Neural progenitor cell (in vitro differentiated cells): ENCODE measurements around the gene PHTF1. TPM values are rescaled to one million over a fixed set of nuclear protein-coding genes. Genes with fewer than 3 reads are reported as not detected.

Source experiments
- DNase-seq: peaks from one replicate; pipeline ENCODE4 v3.0.0-alpha.2; 2016; ENCODE audit warnings: low spot score
- H2AFZ ChIP-seq: fragments of 200-600 bp; sonication (generic); replicated peaks from 2 replicates; pipeline ENCODE4 v1.6.1; 2016; ENCODE audit warnings: antibody characterized with exemption
- H3F3A ChIP-seq: fragments of 200-600 bp; sonication (generic); 2 replicates; pipeline ENCODE4 v1.6.1; 2016; ENCODE audit warnings: antibody characterized with exemption, low read depth
- H3K27ac ChIP-seq: fragments of 200-600 bp; sonication (generic); 2 replicates; pipeline ENCODE4 v1.5.1; 2016; ENCODE audit warnings: mild to moderate bottlenecking
- H3K27me3 ChIP-seq: fragments of 200-600 bp; sonication (generic); 2 replicates; pipeline ENCODE4 v1.6.1; 2016; ENCODE audit warnings: mild to moderate bottlenecking, moderate library complexity
- H3K36me3 ChIP-seq: fragments of 200-600 bp; sonication (generic); 2 replicates; pipeline ENCODE4 v1.5.1; 2016
- H3K4me1 ChIP-seq: fragments of 200-600 bp; sonication (generic); 2 replicates; pipeline ENCODE4 v1.6.1; 2016; ENCODE audit warnings: mixed run types
- H3K4me2 ChIP-seq: fragments of 200-600 bp; sonication (generic); 2 replicates; pipeline ENCODE4 v1.6.1; 2016
- H3K4me3 ChIP-seq: fragments of 200-600 bp; sonication (generic); 2 replicates; pipeline ENCODE4 v1.5.1; 2016
- H3K79me2 ChIP-seq: fragments of 200-600 bp; sonication (generic); 2 replicates; pipeline ENCODE4 v1.6.1; 2016; ENCODE audit warnings: low read depth
- H3K9ac ChIP-seq: fragments of 200-600 bp; sonication (generic); 2 replicates; pipeline ENCODE4 v1.6.1; 2016
- H3K9me3 ChIP-seq: fragments of 200-600 bp; sonication (generic); 2 replicates; pipeline ENCODE4 v1.5.1; 2016; ENCODE audit warnings: low read depth
- H4K20me1 ChIP-seq: fragments of 200-600 bp; sonication (generic); 2 replicates; pipeline ENCODE4 v1.6.1; 2016; ENCODE audit warnings: low read depth
- H3K27ac Mint-ChIP-seq: 3 replicates; pipeline ENCODE4 v1.8.0; 2021; ENCODE audit warnings: mixed read lengths
- H3K27me3 Mint-ChIP-seq: 2 replicates; pipeline ENCODE4 v1.8.0; 2022; ENCODE audit warnings: low read depth, mild to moderate bottlenecking, inconsistent platforms, moderate library complexity, mixed read lengths; ENCODE audit not compliant: insufficient read depth
- H3K36me3 Mint-ChIP-seq: 3 replicates; pipeline ENCODE4 v1.8.0; 2021; ENCODE audit warnings: mixed read lengths
- H3K4me1 Mint-ChIP-seq: 3 replicates; pipeline ENCODE4 v1.8.0; 2021; ENCODE audit warnings: mixed read lengths
- H3K4me3 Mint-ChIP-seq: 3 replicates; pipeline ENCODE4 v1.8.0; 2021; ENCODE audit warnings: mild to moderate bottlenecking, moderate library complexity, mixed read lengths
- H3K9me3 Mint-ChIP-seq: 3 replicates; pipeline ENCODE4 v1.8.0; 2020; ENCODE audit warnings: mixed read lengths
- EZH2 ChIP-seq: fragments of 200-600 bp; sonication (generic); IDR thresholded peaks from 2 replicates; pipeline ENCODE4 v1.6.1; 2017; ENCODE audit warnings: antibody characterized with exemption, mild to moderate bottlenecking, moderate library complexity
- EZH2phosphoT487 ChIP-seq: fragments of 200-600 bp; sonication (generic); IDR thresholded peaks from 2 replicates; pipeline ENCODE4 v1.6.1; 2017; ENCODE audit warnings: antibody characterized with exemption
- total RNA-seq: library from RNA; depleted of rRNA; stranded (reverse); fragments of >200 nt; gene quantifications from 2 replicates; pipeline ENCODE4 v1.2.3, GENCODE V29; 2015; ENCODE audit warnings: low replicate concordance
- TF ChIP-seq, protein P1 (sequence below): fragments of 200-600 bp; sonication (generic); IDR thresholded peaks from 2 replicates; pipeline ENCODE4 v1.5.1; 2017; ENCODE audit warnings: antibody characterized with exemption, mild to moderate bottlenecking

PHTF1 gene
- total RNA-seq, 1 donor from 2014 or later, result 76.8 TPM

DNA sequence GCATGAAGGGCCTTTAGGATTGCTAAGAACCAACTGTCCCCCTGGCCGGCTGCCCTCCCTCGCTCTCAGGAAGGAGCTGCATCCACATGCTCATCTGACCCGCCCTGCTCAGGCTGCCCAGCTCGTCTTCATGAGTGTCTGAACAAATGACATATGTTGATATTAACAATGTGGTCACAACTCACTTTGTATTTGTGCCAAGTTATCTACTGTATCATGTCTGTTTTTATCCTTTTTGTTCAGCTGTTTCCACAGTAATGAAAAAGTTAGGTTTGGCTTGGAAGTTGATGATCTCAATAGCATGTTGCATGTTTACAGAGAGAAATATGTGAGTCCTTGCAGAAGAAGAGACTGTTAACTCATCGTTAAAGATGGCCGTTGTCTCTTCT is 75.1 kb downstream of the PHTF1 start:
- Histone ChIP-seq H3K27ac (no peak overlapping the region), H3F3A (peaks cover 8% of the 10 kb centered on the region), H3K4me3 (no peak overlapping the region), H3K4me2 (no peak overlapping the region), H3K9me3 (no peaks in the 10 kb centered on the region), H4K20me1 (no peaks in the 10 kb centered on the region), H2AFZ (no peak overlapping the region), H3K9ac (no peak overlapping the region), H3K36me3 (peaks cover 1% of the 10 kb centered on the region), H3K4me1 (peaks cover 5% of the 10 kb centered on the region), H3K27me3 (no peaks in the 10 kb centered on the region), H3K79me2 (no peaks in the 10 kb centered on the region)
- Mint-ChIP-seq H3K27ac (no peak overlapping the region), H3K4me3 (no peak overlapping the region), H3K27me3 (peaks cover 3% of the 10 kb centered on the region), H3K4me1 (no peaks in the 10 kb centered on the region), H3K9me3 (no peaks in the 10 kb centered on the region), H3K36me3 (peaks cover 13% of the 10 kb centered on the region)
- DNase-seq, result no peak
- TF ChIP-seq EZH2 (no peak), EZH2phosphoT487 (no peak)
- TF ChIP-seq, protein P1, sequence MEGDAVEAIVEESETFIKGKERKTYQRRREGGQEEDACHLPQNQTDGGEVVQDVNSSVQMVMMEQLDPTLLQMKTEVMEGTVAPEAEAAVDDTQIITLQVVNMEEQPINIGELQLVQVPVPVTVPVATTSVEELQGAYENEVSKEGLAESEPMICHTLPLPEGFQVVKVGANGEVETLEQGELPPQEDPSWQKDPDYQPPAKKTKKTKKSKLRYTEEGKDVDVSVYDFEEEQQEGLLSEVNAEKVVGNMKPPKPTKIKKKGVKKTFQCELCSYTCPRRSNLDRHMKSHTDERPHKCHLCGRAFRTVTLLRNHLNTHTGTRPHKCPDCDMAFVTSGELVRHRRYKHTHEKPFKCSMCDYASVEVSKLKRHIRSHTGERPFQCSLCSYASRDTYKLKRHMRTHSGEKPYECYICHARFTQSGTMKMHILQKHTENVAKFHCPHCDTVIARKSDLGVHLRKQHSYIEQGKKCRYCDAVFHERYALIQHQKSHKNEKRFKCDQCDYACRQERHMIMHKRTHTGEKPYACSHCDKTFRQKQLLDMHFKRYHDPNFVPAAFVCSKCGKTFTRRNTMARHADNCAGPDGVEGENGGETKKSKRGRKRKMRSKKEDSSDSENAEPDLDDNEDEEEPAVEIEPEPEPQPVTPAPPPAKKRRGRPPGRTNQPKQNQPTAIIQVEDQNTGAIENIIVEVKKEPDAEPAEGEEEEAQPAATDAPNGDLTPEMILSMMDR, result no peak

DNA sequence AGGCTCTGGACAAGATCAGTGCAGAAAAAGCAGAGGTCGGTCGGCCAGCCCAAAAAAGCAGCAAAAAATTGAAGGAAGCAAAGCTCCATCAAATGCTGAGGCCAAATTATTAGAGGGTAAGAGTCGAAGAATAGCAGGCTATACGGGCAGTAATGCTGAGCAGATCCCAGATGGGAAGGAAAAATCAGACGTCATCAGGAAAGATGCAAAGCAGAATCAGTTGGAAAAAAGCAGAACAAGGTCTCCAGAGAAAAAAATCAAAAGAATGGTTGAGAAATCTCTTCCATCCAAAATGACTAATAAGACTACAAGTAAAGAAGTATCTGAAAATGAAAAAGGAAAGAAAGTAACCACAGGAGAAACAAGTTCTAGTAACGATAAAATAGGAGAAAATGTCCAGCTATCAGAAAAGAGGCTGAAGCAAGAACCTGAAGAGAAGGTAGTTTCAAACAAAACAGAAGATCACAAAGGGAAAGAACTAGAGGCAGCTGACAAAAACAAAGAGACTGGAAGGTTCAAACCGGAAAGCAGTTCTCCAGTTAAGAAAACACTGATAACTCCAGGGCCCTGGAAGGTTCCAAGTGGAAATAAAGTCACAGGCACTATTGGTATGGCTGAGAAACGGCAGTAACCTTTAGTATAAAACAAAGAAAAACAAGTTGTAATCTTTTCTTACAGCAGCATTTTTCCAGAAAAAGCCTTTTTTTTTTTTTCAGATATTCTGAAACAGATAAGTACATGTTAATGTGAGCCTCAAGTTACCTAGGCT is 75.7 kb downstream of the PHTF1 start:
- H3K27me3 Mint-ChIP-seq, result peaks cover 3% of the 10 kb centered on the region
- H3K36me3 ChIP-seq, result no peaks in the 10 kb centered on the region
- peaks cover 5% of the 10 kb centered on the region for H3K4me1 ChIP-seq
- H3K27ac Mint-ChIP-seq, result no peak overlapping the region
- no peak overlapping the region for H2AFZ ChIP-seq
- H3F3A ChIP-seq, result peaks cover 8% of the 10 kb centered on the region
- no peak overlapping the region for H3K4me3 Mint-ChIP-seq
- TF ChIP-seq EZH2phosphoT487 (no peak), EZH2 (no peak)
- TF ChIP-seq, protein P1, result no peak
- H3K4me3 ChIP-seq, result no peak overlapping the region
- H3K9me3 Mint-ChIP-seq, result no peaks in the 10 kb centered on the region
- no peaks in the 10 kb centered on the region for H3K4me1 Mint-ChIP-seq
- H3K79me2 ChIP-seq, result no peaks in the 10 kb centered on the region
- no peaks in the 10 kb centered on the region for H3K9me3 ChIP-seq
- H3K27me3 ChIP-seq, result no peaks in the 10 kb centered on the region
- H3K9ac ChIP-seq, result no peak overlapping the region
- no peaks in the 10 kb centered on the region for H4K20me1 ChIP-seq
- H3K27ac ChIP-seq, result peak overlapping the region; percentile 11
- H3K36me3 Mint-ChIP-seq, result peaks cover 10% of the 10 kb centered on the region
- DNase-seq, result no peak
- H3K4me2 ChIP-seq, result no peak overlapping the region

DNA sequence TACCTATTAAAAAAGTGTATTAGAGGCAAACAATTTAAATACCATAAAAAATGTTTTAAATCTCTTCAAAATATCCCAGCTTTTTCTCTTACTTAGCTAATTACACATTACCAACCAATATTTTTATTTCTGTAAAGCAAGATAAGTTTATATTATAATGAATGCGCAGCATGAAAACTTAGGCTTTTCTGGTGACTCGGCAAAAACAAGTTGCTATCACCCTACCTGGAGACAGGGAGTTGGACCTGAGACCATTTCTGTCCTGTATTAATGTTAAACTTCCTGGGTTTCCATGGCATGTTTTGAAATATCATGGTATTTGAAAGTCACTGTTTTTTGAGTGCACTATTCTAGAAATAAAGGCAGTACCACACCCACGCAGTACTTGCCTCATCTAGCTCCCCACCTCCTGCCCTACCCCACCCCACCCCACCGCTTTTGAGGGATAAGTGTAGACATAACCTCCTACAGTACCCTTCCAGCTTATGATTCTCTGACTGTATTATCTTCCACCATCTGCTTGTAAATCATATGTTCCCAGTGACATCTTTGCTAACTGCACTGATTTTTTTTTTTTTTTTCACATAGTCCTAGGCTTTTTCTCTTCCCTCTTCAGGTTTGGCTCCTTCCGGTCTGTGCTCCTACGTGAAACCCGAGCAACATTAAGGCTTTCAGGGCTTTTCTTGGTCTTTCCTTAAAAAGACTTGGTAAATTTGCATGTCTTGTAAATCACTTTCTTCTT is 77.5 kb downstream of the PHTF1 start:
- Mint-ChIP-seq H3K27me3 (peaks cover 3% of the 10 kb centered on the region), H3K4me1 (no peaks in the 10 kb centered on the region), H3K4me3 (no peak overlapping the region), H3K9me3 (no peaks in the 10 kb centered on the region), H3K27ac (no peak overlapping the region), H3K36me3 (peaks cover 9% of the 10 kb centered on the region)
- Histone ChIP-seq H3K4me3 (no peak overlapping the region), H3K36me3 (no peaks in the 10 kb centered on the region), H2AFZ (no peak overlapping the region), H3K9me3 (no peaks in the 10 kb centered on the region), H3K4me2 (no peak overlapping the region), H3K27ac (no peak overlapping the region), H4K20me1 (no peaks in the 10 kb centered on the region), H3K4me1 (peaks cover 5% of the 10 kb centered on the region), H3F3A (peaks cover 8% of the 10 kb centered on the region), H3K9ac (no peak overlapping the region), H3K79me2 (no peaks in the 10 kb centered on the region), H3K27me3 (no peaks in the 10 kb centered on the region)
- TF ChIP-seq EZH2phosphoT487 (no peak), EZH2 (no peak)
- TF ChIP-seq, protein P1, result no peak
- DNase-seq, result no peak
